DLD1 (cell line): ENCODE measurements around the gene MYCBP.
"Not testable (repeated sequence)": the region's sequence is repeated elsewhere in the genome, so short reads cannot be mapped to it uniquely, and the experiment has no call there.

Experiments used
- in situ Hi-C: cut with HindIII; loops from 2 replicates; pipeline ENCODE4 v1.10.0; 2017; ENCODE audit warnings: low sequenced_read_pairs

The MYCBP gene

GRCh38 chr1:38870996-38871395 lies 2.2 kb downstream of the MYCBP start:
- in situ Hi-C loops: loop anchor here (25.0 kb wide), 1 partner anchor 141 kb away; no protein-coding TSS in a partner anchor

DNA sequence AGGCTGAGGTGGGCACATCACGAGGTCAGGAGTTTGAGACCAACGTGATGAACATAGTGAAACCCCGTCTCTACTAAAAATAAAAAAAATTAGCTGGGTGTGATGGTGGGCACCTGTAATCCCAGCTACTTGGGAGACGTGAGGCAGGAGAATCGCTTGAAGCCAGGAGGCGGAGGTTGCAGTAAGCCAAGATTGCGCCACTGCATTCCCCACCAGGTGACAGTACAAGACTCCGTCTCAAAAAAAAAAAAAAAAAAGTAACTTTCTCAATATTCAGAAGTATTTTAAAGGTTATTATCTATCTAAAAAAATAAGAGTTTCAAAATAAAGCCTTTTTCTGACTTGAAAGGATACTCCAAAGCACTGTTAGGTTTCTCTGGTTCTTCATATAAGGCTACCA lies 5.9 kb downstream of the MYCBP start:
- in situ Hi-C loops: loop anchor here (25.0 kb wide), 1 partner anchor 145 kb away; no protein-coding TSS in a partner anchor

- in situ Hi-C loops: loop anchor here (25.0 kb wide), 1 partner anchor 147 kb away; no protein-coding TSS in a partner anchor
These were observed 7.9 kb downstream of the MYCBP start for GRCh38 chr1:38865112-38865715.

- in situ Hi-C loops: loop anchor here (25.0 kb wide), 1 partner anchor 152 kb away; no protein-coding TSS in a partner anchor
These were observed 12.7 kb downstream of the MYCBP start for GRCh38 chr1:38860454-38860795.

GRCh38 chr1:38859561-38860453 lies 13.3 kb downstream of the MYCBP start, which contains the start of gene RRAGC:
TSS of gene RRAGC (minus strand) at chr1:38859772. CDS start at chr1:38859646, 126 bp downstream.
- in situ Hi-C loops: loop anchor here (25.0 kb wide), 1 partner anchor 152 kb away; no protein-coding TSS in a partner anchor

DNA sequence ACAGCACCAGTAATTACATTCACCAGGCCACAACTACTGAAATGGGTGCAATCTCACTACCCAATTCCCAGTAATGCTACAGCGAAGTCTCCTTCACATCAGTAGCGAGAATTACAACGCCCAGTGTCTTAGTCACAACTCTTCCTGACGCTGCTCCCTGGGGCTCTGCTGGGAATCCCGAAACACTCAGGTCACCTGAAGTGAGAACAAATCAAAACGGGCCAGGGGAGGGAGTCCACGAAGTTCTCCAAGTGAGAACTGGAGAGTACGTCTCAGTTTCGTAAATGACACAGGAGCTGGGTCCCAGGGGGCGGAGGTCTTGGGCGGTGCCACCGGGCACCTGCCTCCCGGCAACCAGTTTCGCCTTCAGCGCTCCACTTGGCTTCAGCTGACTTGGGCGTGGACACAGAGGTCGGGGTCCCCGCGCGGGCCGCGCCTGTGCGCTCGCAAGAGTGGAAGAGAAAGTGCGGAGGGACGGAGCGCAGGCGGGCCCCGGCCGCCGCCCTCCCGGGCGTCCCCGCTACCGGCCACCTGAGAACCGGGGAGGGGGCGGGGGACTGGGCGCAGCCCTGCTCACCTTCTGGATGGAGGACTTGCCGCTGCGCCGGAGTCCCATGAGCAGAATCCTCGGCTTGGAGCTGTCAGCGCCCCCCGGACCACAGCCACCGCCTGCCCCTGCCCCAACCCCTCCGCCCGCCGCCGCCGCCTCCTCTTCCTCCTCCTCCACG lies 14.2 kb downstream of the MYCBP start:
- in situ Hi-C loops: loop anchor here (25.0 kb wide), 1 partner anchor 153 kb away; no protein-coding TSS in a partner anchor

- in situ Hi-C loops: loop anchor here (25.0 kb wide), 1 partner anchor 160 kb away; no protein-coding TSS in a partner anchor
These were observed 20.4 kb downstream of the MYCBP start for GRCh38 chr1:38852780-38853179.

DNA sequence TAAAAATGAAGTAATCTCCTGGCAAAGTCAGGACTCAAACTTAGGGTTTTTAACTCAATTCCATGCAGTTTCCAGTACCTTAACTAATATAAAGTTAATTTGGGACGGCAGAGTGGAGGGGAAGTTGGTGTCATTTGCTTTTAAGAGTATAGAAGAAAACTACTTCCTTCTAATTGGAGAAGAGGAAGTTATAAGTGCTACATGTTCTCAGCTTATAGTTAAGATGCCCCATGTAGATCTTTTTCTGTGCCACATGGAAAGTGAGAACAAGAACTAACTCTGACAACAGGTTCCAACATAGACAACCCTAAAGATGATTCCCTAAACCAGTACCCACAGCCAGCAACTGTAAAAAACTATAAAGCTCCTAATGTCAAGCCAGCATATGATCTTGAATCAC lies 25.1 kb downstream of the MYCBP start:
- in situ Hi-C loops: no loop called here

- in situ Hi-C loops: no loop called here
These were observed 26.9 kb downstream of the MYCBP start for GRCh38 chr1:38846210-38846609.

GRCh38 chr1:38845088-38845487 lies 28.1 kb downstream of the MYCBP start:
- in situ Hi-C loops: not testable (repeated sequence)

DNA sequence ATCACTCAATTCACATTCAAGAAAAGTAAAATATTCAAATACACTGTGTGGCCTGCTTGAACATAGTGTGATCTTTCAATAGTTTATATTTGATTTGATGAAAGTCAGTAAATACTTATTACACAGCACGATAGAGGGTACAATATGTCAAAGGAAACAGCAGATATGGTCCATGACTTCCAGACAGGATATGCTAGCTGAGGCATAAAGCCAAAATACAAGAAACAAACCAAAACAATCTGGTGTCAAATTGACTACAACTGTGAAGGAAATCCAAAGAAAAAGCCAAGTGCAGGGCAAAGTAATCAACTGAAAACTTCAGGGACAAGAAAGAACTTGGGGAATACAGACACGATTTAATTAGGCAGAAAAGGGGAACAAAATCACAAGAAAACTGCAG lies 32.9 kb downstream of the MYCBP start:
- in situ Hi-C loops: no loop called here

DNA sequence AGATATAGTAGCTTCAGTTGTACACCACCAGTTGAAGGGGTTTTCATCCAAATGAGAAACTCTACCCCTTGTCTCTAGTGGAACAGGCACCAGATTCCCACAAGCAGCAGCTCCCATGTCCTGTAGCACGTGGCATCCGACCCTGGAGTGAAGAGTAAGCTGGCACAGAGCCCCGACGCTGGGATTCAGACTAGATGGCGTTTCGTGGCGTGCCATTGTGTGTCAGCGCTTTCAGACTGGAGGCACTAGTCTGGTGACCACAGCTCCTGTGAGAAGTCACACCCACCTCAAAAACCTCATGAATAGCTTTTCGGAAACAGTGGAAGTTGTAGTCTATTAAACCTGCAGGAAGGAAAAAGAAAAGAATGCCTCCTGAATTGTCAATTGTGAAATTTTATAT lies 33.8 kb downstream of the MYCBP start:
- in situ Hi-C loops: no loop called here

DNA sequence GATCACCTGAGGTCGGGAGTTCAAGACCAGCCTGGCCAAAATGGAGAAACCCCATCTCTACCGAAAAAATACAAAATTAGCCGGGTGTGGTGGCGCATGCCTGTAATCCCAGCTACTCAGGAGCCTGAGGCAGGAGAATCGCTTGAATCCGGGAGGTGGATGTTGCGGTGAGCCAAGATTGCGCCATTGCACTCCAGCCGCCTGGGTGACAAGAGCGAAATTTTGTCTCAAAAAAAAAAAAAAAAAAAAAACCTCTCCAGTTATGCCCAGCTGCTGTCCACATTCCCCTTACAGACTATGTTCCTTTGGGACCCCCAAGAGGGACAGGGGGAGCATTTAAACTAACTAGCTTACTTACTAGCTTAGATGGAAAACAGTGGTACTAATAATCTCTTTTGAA lies 36.8 kb downstream of the MYCBP start:
- in situ Hi-C loops: not testable (repeated sequence)

DNA sequence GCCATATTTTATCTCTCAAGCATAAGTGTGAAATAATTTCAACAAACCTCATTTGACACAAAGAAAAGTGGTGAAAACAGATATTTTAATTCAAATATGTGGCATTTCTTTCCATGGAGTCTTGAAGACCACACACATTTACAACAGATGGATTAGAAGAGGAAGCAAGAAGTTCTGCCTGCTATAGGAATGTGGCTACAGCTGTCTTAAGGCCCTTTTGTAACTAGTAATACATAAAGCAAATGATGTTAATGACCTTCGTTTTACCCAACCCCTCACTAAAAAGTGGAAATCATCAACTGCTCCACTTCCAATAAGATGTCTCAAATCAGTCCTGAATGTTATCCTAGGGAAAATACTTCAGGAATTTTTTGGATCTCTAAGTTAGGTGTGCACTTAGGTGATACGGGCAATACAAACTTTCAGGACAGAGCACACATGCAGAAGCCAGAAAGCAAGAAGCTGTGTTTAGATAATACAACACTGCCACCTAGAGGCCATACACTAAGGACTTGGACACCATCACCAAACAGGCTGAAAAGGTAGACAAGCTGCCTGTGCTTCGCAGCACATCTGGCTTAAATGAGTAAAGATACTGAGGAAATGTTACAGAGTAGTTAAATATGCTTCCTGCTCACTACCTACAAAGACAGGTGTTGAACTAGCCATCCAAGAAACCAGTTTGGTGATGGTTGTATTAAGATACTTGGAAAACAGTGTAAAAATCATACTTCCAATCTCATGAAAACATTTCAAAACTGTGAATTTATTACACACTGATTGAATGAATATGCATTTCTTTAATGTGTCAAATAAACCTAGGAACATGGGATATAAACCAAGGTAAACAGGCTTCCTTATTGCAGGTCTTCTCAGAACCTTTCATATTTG lies 38.0 kb downstream of the MYCBP start:
- in situ Hi-C loops: no loop called here

DNA sequence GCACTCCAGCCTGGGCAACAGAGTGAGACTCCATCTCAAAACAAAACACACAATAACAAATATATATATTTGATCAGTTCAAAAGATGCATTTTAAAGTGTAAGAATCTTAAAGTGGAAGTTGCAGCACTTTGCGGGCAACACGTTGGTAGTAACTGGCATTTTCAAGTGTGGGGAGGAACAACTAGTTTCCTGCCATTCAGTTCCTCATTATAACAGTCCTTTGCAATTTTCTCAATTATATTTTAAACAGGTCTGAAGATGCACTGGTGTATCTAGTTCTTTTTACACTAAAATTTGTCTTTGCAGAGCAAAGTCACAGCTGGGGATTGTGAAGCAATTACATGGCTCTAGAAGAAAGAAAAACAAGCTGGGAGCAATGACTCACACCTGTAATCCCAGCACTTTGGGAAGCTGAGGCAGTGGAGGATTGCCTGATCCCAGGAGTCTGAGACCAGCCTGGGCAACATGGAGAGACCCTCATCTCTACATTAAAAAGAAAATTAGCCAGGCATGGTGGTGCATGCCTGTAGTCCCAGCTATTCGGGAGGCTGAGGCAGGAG lies 38.8 kb downstream of the MYCBP start:
- in situ Hi-C loops: no loop called here

DNA sequence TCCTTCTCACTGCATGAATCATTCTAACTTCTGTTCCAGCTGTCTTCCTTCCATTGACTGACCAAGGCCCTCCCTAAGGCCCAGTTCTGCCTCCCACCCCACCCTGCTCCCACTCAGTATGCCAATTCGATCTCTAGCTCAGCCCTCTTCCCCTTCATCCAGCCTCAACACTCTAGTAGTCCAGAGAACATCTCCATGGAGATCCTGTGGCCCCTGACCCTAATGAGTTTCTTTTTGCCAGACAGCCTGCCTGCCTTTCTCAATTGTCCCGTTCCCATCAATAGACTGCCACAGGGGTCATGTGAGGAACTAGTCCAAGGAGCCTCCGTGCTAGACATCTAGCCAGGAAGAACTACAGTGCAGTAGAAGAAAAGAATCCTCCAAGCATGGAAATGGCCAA lies 40.0 kb downstream of the MYCBP start:
- in situ Hi-C loops: no loop called here

- in situ Hi-C loops: no loop called here
These were observed 40.8 kb downstream of the MYCBP start for GRCh38 chr1:38832370-38832734.

DNA sequence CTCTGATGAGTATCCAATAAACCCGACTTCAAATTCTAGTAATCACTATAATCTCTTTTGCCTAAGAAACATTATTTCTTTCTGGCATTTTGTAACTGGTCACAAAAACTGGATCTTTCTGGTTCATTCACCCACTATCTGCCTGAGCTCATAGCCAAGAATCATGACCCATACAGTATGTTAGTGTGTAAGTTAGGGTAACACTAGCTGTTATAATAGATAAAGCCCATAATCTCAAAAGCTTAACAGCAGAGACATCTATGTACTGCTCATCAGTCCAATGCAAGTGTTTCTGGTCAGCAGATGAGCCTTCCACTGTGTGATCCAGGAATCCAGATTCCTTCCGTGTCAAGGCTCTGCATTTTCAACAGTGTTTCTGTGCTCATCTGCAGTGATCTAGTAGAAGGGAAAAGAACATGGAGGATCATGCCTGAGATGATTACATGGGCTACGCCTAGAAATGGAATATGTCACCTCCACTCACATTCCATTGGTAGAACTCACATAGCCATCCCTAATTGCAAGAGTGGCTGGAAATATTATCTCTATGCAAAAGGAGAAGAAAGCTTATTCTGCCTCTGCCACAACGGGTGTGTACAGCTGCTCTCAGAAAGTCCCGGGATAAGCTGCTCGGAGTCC lies 41.3 kb downstream of the MYCBP start:
- in situ Hi-C loops: no loop called here

GRCh38 chr1:38829368-38829767 lies 43.8 kb downstream of the MYCBP start:
- in situ Hi-C loops: no loop called here
